Caco-2 (cell line): ENCODE measurements around the gene ZNF491. TPM values are rescaled to one million over a fixed set of nuclear protein-coding genes. Genes with fewer than 3 reads are reported as not detected.

Source experiments
- Bru-seq: library from RNA; stranded (reverse); fragments of 400-500 nt; gene quantifications from one replicate; lab custom pipeline; 2021; lab: Mats Ljungman, UMichigan
- BruChase-seq, 2 experiments: library from RNA; stranded (reverse); fragments of 400-500 nt; gene quantifications; one replicate each; lab custom pipeline; 2021; lab: Mats Ljungman, UMichigan
- BruUV-seq: library from RNA; stranded (reverse); fragments of 400-500 nt; replicated peaks from 2 replicates; lab custom pipeline; 2021; lab: Mats Ljungman, UMichigan
- CTCF ChIA-PET: fragments of 300-600 bp; sonication (Branson Sonifier 250); formaldehyde crosslinking; loops from one replicate; lab custom pipeline; 2022; ENCODE audit warnings: antibody characterized with exemption; lab: Charles Lee
- POLR2A ChIA-PET: fragments of 300-600 bp; sonication (Branson Sonifier 250); formaldehyde crosslinking; loops from one replicate; lab custom pipeline; 2022; ENCODE audit warnings: antibody characterized with exemption; lab: Charles Lee
- DNase-seq, 2 experiments: peaks; one replicate each; pipeline versions ENCODE4 v3.0.0 to v3.0.0-alpha.2; 2020 to 2022
- H3K27me3 ChIP-seq: replicated peaks from 2 replicates; pipeline ENCODE4 v1.6.0; 2011; ENCODE audit warnings: low read length; ENCODE audit not compliant: control insufficient read depth, insufficient read depth
- H3K36me3 ChIP-seq: 2 replicates; pipeline ENCODE4 v1.5.1; 2011; ENCODE audit warnings: low read length; ENCODE audit not compliant: control insufficient read depth, insufficient read depth
- H3K4me1 ChIP-seq: fragments of 250-450 bp; sonication (Bioruptor Pico); 2 replicates; pipeline ENCODE4 v1.5.1; 2020; ENCODE audit warnings: mild to moderate bottlenecking
- H3K4me3 ChIP-seq: 2 replicates; pipeline ENCODE4 v1.5.1; 2011; ENCODE audit warnings: low read depth, mild to moderate bottlenecking, control low read depth, low read length
- H3K9me3 ChIP-seq: fragments of 250-450 bp; sonication (Bioruptor Pico); 2 replicates; pipeline ENCODE4 v1.5.1; 2020; ENCODE audit warnings: mild to moderate bottlenecking, moderate library complexity
- H3K27ac Mint-ChIP-seq: one replicate; pipeline ENCODE4 v1.8.0; 2022; ENCODE audit warnings: mixed read lengths; ENCODE audit not compliant: unreplicated experiment
- H3K27me3 Mint-ChIP-seq: one replicate; pipeline ENCODE4 v1.8.0; 2022; ENCODE audit warnings: mixed read lengths; ENCODE audit not compliant: insufficient read depth, unreplicated experiment
- H3K36me3 Mint-ChIP-seq: one replicate; pipeline ENCODE4 v1.8.0; 2022; ENCODE audit warnings: mild to moderate bottlenecking, mixed read lengths; ENCODE audit not compliant: insufficient read depth, unreplicated experiment
- H3K4me1 Mint-ChIP-seq: one replicate; pipeline ENCODE4 v1.8.0; 2022; ENCODE audit warnings: low read depth, mixed read lengths; ENCODE audit not compliant: unreplicated experiment
- H3K4me3 Mint-ChIP-seq: one replicate; pipeline ENCODE4 v1.8.0; 2022; ENCODE audit warnings: mild to moderate bottlenecking, moderate library complexity, mixed read lengths; ENCODE audit not compliant: unreplicated experiment
- H3K9me3 Mint-ChIP-seq: one replicate; pipeline ENCODE4 v1.8.0; 2022; ENCODE audit warnings: mixed read lengths; ENCODE audit not compliant: unreplicated experiment
- CTCF ChIP-seq, 2 experiments: fragments of 200-600 bp in 1 of 2; IDR thresholded peaks; 1 replicate in 1 of 2; 2 replicates in 1 of 2; pipeline versions ENCODE4 v1.5.1 to v1.8.0; 2011 to 2022; ENCODE audit warnings: antibody characterized with exemption in 1 of 2, control low read depth in 1 of 2, inconsistent platforms in 1 of 2, low read depth in 1 of 2, low read length in 1 of 2, mild to moderate bottlenecking in 1 of 2, moderate library complexity in 1 of 2; ENCODE audit not compliant: insufficient read depth in 1 of 2, severe bottlenecking in 1 of 2, unreplicated experiment in 1 of 2
- intact Hi-C: fragments of 100-400 bp; cut with micrococcal nuclease; formaldehyde crosslinking; loops from one replicate; pipeline ENCODE4 v1.10.0; 2022; ENCODE audit not compliant: unreplicated experiment
- long read RNA-seq: library from polyadenylated mRNA; stranded (forward); transcript quantifications from one replicate; pipeline ENCODE4 v2.0.0, GENCODE V29; 2022
- total RNA-seq: library from RNA; stranded (reverse); gene quantifications from 2 replicates; pipeline ENCODE4 v1.2.3, GENCODE V29; 2022

Gene ZNF491
- total RNA-seq = 0.20 and 0.56 TPM in 2 replicates
- percentile 36 among the genes with signal in this experiment for Bru-seq, nascent RNA
- percentile 33 among the genes with signal in this experiment for BruChase-seq, experiment 1, labeled RNA remaining after a 2-hour chase
- BruChase-seq, experiment 2, labeled RNA remaining after a 6-hour chase = percentile 36 among the genes with signal in this experiment
- long read RNA-seq = 0 reads

GRCh38 chr19:11798391-11799330 lies at the start of gene ZNF491:
Gene ZNF491, plus strand, starts transcription at chr19:11798523. Its CDS starts 7,431 bp downstream, at chr19:11805954.
- no peaks in the 10 kb centered on the region for H3K9me3 Mint-ChIP-seq
- TF ChIP-seq CTCF (IDR thresholded peaks at IDR 0.05; ENCODE audit: insufficient read depth in 1 of 2, low read depth in 1 of 2, low read length in 1 of 2, severe bottlenecking in 1 of 2, unreplicated experiment in 1 of 2) = peak; percentile 41 to 49
- no peak within 1 kb of the TSS for H3K27ac Mint-ChIP-seq
- ChIA-PET POLR2A (interaction anchor here (0.7 kb wide), 1 partner anchor 190 kb away, joined by 3 read pairs; no protein-coding TSS in a partner anchor), CTCF (interaction anchor here (0.7 to 2.3 kb wide), 13 partner anchors 9 to 567 kb away, joined by 3 to 37 read pairs (median 4); partner anchors contain the start of genes ZNF20, ZNF440, ZNF442 and ZNF700)
- H3K4me1 Mint-ChIP-seq = peaks cover 10% of the 10 kb centered on the region
- no peaks in the 10 kb centered on the region for H3K27me3 Mint-ChIP-seq
- peak within 1 kb of the TSS; percentile 70 for H3K4me3 ChIP-seq
- H3K4me3 Mint-ChIP-seq = peak within 1 kb of the TSS; percentile 82
- H3K4me1 ChIP-seq = peaks cover 8% of the 10 kb centered on the region; the same call in 1 of the 2 replicates
- TSS peak; percentile 71 for BruUV-seq
- no peaks in the 10 kb centered on the region for H3K36me3 ChIP-seq
- no peaks in the 10 kb centered on the region for H3K9me3 ChIP-seq
- peak; percentile 87 to 89 for DNase-seq
- intact Hi-C loops = loop anchor here (1.0 to 5.0 kb wide), 3 partner anchors 16 to 190 kb away; partner anchors contain the start of genes ZNF440 and ZNF823
- H3K36me3 Mint-ChIP-seq = peaks cover 13% of the 10 kb centered on the region
- no peaks in the 10 kb centered on the region for H3K27me3 ChIP-seq

GRCh38 chr19:11749751-11750150 lies 48.6 kb upstream of the ZNF491 start:
- H3K4me3 ChIP-seq = no peak overlapping the region
- intact Hi-C loops = no loop called here
- Mint-ChIP-seq H3K4me3 (no peak overlapping the region), H3K4me1 (no peaks in the 10 kb centered on the region), H3K36me3 (no peaks in the 10 kb centered on the region), H3K9me3 (peaks cover 56% of the 10 kb centered on the region), H3K27me3 (peaks cover 2% of the 10 kb centered on the region), H3K27ac (no peak overlapping the region)
- TF ChIP-seq CTCF (IDR thresholded peaks at IDR 0.05; ENCODE audit: insufficient read depth in 1 of 2, low read depth in 1 of 2, low read length in 1 of 2, severe bottlenecking in 1 of 2, unreplicated experiment in 1 of 2) = no peak
- BruUV-seq = no TSS peak
- H3K36me3 ChIP-seq = no peaks in the 10 kb centered on the region
- CTCF ChIA-PET = no interaction called here
- no peaks in the 10 kb centered on the region for H3K27me3 ChIP-seq
- POLR2A ChIA-PET = no interaction called here
- no peak for DNase-seq
- no peaks in the 10 kb centered on the region for H3K4me1 ChIP-seq
- peaks cover 12% of the 10 kb centered on the region; the same call in 1 of the 2 replicates for H3K9me3 ChIP-seq

- peaks cover 19% of the 10 kb centered on the region; the same call in 1 of the 2 replicates for H3K9me3 ChIP-seq
- no peaks in the 10 kb centered on the region for H3K36me3 ChIP-seq
- DNase-seq = no peak
- H3K4me3 ChIP-seq = no peak overlapping the region
- Mint-ChIP-seq H3K27me3 (peaks cover 2% of the 10 kb centered on the region), H3K9me3 (peaks cover 44% of the 10 kb centered on the region), H3K27ac (no peak overlapping the region), H3K4me3 (no peak overlapping the region), H3K4me1 (no peaks in the 10 kb centered on the region), H3K36me3 (no peaks in the 10 kb centered on the region)
- intact Hi-C loops = no loop called here
- H3K4me1 ChIP-seq = no peaks in the 10 kb centered on the region
- no peak for TF ChIP-seq CTCF (IDR thresholded peaks at IDR 0.05; ENCODE audit: insufficient read depth in 1 of 2, low read depth in 1 of 2, low read length in 1 of 2, severe bottlenecking in 1 of 2, unreplicated experiment in 1 of 2)
- POLR2A ChIA-PET = no interaction called here
- CTCF ChIA-PET = no interaction called here
- no TSS peak for BruUV-seq
- H3K27me3 ChIP-seq = no peaks in the 10 kb centered on the region
Observed at GRCh38 chr19:11752244-11752736, 46.0 kb upstream of the ZNF491 start.
